ENCODE measurements around the gene TBL3. TPM values are rescaled to one million over a fixed set of nuclear protein-coding genes. Genes with fewer than 3 reads are reported as not detected.

TBL3 gene
- total and polyA plus RNA-seq, 9 of the 15 experiments (the other 6 are each of a cell fraction or from before 2014, with no cell fraction given): 0.97 to 117 (median 24.5) TPM

DNA sequence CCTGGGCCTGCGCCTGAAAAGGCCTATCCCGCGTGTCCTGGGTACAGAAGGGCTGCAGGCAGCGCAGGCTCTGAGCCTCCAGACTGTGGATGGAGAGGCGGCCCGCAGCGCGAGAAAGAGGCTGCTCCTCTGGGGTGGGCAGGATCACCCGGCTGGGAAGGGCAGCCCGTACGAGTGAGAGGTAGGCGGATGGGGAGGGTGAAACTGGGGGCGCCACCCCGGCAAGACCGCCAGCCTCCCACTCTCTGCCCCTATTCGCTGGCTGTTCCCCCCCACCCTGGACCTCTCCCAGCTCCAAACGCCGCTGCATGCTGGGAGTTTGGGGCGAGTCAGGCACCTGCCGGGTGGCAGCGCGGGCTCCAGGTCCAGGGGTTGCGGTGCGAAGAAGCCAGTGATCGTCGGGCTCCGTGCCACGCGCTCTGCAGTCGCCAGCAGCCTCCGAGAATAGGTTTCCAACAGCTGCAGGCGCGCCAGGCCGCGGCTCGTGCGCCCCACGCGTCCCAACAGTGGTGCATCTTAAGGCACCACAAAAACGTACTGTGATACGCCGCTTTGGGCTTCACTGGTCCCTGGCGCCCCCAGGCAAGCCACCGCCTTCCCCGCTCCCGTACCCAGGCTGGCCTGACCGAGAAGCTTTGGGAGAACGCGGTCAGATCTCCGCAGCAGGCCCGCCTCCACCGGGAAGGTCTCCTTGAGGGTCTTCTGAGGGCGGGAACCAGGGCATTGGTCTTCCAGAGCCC, 8.3 kb downstream of the TBL3 start:
- POLR2A ChIA-PET: interaction anchor here (0.9 to 10.2 kb wide), 2 partner anchors 8 to 14 kb away, joined by 4 to 103 read pairs; partner anchors contain the start of genes RNF151, RPS2 and TBL3

More for the DNA sequence above, 8.3 kb downstream of the TBL3 start:
- Histone ChIP-seq H4K20me1 (replicated peaks; ENCODE audit: control insufficient read depth, insufficient read depth, low read length) (no peaks in the 10 kb centered on the region), H3K36me3 (ENCODE audit: control insufficient read depth, insufficient read depth, low read length) (peaks cover 44% of the 10 kb centered on the region; the same call in 2 of the 3 replicates), H3K9me1 (ENCODE audit: control insufficient read depth, insufficient read depth, low read length) (no peaks in the 10 kb centered on the region), H2AFZ (ENCODE audit: low read depth, low read length) (no peak overlapping the region), H3K27me3 (ENCODE audit: control insufficient read depth in 2 of 2, insufficient read depth in 2 of 2, low read length in 2 of 2) (no peaks in the 10 kb centered on the region), H3K4me1 (replicated peaks in 1 of 2; ENCODE audit: control insufficient read depth in 2 of 2, insufficient read depth in 2 of 2, low read length in 2 of 2) (peaks cover 2 to 84% of the 10 kb centered on the region in 2 experiments; a peak in 4 of 5 replicates), H3K27ac (ENCODE audit: extremely low read depth, low read depth, low read length) (no peak overlapping the region), H3K9ac (ENCODE audit: insufficient read depth in 1 of 2, low read depth in 2 of 2, low read length in 2 of 2) (no peak overlapping the region; a peak in 1 of 4 replicates), H3K9me3 (replicated peaks; ENCODE audit: control insufficient read depth, insufficient read depth, low read depth, low read length) (no peaks in the 10 kb centered on the region), H3K79me2 (ENCODE audit: control insufficient read depth, insufficient read depth, low read length) (peaks cover 8% of the 10 kb centered on the region), H3K4me3 (no peak overlapping the region), H3K4me2 (ENCODE audit: insufficient read depth, low read length) (no peak overlapping the region)
- in situ Hi-C loops (cut with MboI) (no loop called here), intact Hi-C loops (cut with micrococcal nuclease) (no loop called here)
- peak; percentile 25 for TF ChIP-seq POLR2A (conservative IDR thresholded peaks at IDR 0.05)
- peak; percentile 69 for TF ChIP-seq POLR2G (IDR thresholded peaks at IDR 0.05; ENCODE audit: low read depth, low read length)
- peak; percentile 17 for TF ChIP-seq FIP1L1 (IDR thresholded peaks at IDR 0.05; ENCODE audit: low read depth, low read length, poor library complexity, severe bottlenecking)
- TF ChIP-seq RBFOX2 (IDR thresholded peaks at IDR 0.05; ENCODE audit: low read depth, low read length): 0 out of 2 replicates have a peak, but pooled peaks have one; percentile 6
- TF ChIP-seq, protein P1, sequence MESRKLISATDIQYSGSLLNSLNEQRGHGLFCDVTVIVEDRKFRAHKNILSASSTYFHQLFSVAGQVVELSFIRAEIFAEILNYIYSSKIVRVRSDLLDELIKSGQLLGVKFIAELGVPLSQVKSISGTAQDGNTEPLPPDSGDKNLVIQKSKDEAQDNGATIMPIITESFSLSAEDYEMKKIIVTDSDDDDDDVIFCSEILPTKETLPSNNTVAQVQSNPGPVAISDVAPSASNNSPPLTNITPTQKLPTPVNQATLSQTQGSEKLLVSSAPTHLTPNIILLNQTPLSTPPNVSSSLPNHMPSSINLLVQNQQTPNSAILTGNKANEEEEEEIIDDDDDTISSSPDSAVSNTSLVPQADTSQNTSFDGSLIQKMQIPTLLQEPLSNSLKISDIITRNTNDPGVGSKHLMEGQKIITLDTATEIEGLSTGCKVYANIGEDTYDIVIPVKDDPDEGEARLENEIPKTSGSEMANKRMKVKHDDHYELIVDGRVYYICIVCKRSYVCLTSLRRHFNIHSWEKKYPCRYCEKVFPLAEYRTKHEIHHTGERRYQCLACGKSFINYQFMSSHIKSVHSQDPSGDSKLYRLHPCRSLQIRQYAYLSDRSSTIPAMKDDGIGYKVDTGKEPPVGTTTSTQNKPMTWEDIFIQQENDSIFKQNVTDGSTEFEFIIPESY (CRISPR knock-in tag; IDR thresholded peaks at IDR 0.05): peak; percentile 36; the same call in 1 of the 2 replicates
- TF ChIP-seq, protein P2, sequence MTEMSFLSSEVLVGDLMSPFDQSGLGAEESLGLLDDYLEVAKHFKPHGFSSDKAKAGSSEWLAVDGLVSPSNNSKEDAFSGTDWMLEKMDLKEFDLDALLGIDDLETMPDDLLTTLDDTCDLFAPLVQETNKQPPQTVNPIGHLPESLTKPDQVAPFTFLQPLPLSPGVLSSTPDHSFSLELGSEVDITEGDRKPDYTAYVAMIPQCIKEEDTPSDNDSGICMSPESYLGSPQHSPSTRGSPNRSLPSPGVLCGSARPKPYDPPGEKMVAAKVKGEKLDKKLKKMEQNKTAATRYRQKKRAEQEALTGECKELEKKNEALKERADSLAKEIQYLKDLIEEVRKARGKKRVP (CRISPR knock-in tag; IDR thresholded peaks at IDR 0.05): no peak
- TF ChIP-seq ATF1 (CRISPR knock-in tag; IDR thresholded peaks at IDR 0.05): no peak
- TF ChIP-seq ATF1 (tag; IDR thresholded peaks at IDR 0.05): no peak
- no peak for FAIRE-seq
- CTCF ChIA-PET (ENCODE audit: low intra/inter-chr PET ratio): no interaction called here
- WGBS (ENCODE audit: insufficient coverage, low coverage, missing lambda C conversion rate): 89% methylated on average over 32 of the region's 53 CpGs
- peak in 1 of 4 experiments; percentile 10 for DNase-seq (ENCODE audit: extremely low read depth in 1 of 4, low spot score in 3 of 4)
- ATAC-seq: no peak
- no TSS peak for BruUV-seq (replicated peaks)
